GM12874 (cell line): ENCODE measurements around the gene TPX2.

ENCODE experiments used
- TF ChIP-seq, protein P1 (sequence below): IDR thresholded peaks from 2 replicates; pipeline ENCODE4 v1.5.1; 2011; ENCODE audit warnings: low read depth, mild to moderate bottlenecking, control low read depth, low read length, moderate library complexity; ENCODE audit not compliant: insufficient read depth

The TPX2 gene

GRCh38 chr20:31738729-31739549 is at the start of gene TPX2:
TPX2 (plus strand) TSS chr20:31739290; CDS start chr20:31757477, 18,187 bp downstream.
- TF ChIP-seq, protein P1, sequence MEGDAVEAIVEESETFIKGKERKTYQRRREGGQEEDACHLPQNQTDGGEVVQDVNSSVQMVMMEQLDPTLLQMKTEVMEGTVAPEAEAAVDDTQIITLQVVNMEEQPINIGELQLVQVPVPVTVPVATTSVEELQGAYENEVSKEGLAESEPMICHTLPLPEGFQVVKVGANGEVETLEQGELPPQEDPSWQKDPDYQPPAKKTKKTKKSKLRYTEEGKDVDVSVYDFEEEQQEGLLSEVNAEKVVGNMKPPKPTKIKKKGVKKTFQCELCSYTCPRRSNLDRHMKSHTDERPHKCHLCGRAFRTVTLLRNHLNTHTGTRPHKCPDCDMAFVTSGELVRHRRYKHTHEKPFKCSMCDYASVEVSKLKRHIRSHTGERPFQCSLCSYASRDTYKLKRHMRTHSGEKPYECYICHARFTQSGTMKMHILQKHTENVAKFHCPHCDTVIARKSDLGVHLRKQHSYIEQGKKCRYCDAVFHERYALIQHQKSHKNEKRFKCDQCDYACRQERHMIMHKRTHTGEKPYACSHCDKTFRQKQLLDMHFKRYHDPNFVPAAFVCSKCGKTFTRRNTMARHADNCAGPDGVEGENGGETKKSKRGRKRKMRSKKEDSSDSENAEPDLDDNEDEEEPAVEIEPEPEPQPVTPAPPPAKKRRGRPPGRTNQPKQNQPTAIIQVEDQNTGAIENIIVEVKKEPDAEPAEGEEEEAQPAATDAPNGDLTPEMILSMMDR = 0 out of 2 replicates have a peak, but pooled peaks have one; percentile 19

- TF ChIP-seq, protein P1 = no peak
These were observed 48.9 kb upstream of the TPX2 start for GRCh38 chr20:31690124-31690666.

GRCh38 chr20:31691646-31692275 is 47.3 kb upstream of the TPX2 start:
- TF ChIP-seq, protein P1 = no peak

- TF ChIP-seq, protein P1 = no peak
These were observed 45.7 kb upstream of the TPX2 start for GRCh38 chr20:31693402-31693801.

DNA sequence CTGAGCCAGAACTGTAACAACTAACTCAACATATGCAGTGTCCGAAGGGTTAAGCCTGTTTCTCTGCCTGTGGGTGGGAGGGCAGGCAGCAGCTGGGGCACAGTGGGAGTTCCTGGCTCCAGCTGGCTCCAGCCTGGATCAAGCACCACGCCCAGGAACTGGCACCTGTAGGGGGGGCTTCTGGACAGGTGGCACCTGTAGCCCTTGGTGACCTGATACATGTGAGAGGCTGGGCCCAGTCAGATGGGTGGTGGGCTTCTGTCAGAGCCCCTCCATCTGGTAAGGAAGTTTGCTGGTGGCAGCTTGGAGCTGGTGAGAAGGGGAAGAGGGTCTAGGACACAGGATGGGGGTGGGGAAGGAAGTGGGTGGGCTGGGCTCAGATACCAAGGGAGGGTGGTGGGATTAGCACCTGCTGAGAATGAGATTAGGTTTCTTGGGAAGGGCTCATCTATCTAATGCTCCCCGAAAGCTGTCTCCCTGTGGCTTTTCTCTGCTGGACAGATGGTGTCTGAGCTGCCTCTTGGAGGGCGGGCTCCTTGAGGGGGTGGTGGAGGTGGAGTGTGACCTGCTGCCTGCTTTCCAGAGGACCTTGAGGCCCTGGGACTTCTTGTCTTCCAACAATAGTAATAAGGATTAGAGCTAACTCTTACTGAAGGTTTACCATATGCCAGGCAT is 45.0 kb upstream of the TPX2 start:
- TF ChIP-seq, protein P1 = no peak

DNA sequence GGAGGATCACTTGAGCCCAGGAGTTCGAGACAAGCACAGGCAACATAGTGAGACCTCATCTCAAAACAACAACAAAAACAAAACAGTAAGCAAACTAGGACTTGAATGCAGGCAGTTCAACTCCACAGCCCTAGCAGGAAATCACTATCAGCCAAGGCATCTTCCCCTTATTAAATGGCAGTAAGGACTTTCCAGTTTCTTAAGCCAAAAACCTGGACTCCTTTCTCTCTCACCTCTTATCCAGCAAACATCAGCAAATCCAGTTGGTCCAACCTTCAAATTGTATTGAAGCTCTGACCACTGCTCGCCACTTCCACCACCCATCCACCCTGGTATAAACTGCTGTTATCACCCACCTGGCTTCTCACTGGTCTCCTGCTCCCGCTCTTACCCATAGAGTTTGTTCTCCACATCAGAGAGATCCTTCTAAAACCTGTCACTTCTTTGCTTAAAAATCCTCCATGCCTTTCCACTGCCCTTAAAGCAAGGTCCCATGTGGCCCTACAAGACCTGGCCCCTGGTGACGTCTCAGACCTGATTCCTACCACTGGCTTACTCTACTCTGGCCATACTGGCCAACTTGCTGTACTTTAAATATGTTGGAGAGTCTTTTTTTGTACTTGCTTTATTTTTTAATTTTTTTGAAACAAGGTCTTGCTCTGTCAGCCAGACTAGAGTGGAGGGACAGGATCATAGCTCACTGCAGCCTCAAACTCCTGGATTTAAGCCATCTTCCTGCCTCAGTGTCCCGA is 44.1 kb upstream of the TPX2 start:
- TF ChIP-seq, protein P1 = no peak
